KMS-11 (cell line): Measurements from ENCODE around the gene DNASE2.

Source experiments
- H2AFZ ChIP-seq: fragments of 200-600 bp; sonication (generic); 2 replicates; pipeline ENCODE4 v1.6.1; 2016; ENCODE audit warnings: antibody characterized with exemption, mixed run types, low read depth
- H3K27ac ChIP-seq: fragments of 200-600 bp; sonication (generic); 2 replicates; pipeline ENCODE4 v1.6.1; 2016; ENCODE audit warnings: mild to moderate bottlenecking, mixed run types
- H3K27me3 ChIP-seq: fragments of 200-600 bp; sonication (generic); 2 replicates; pipeline ENCODE4 v1.6.1; 2017; ENCODE audit warnings: mild to moderate bottlenecking, low read depth, mixed run types, moderate library complexity; ENCODE audit not compliant: insufficient read depth
- H3K36me3 ChIP-seq: fragments of 200-600 bp; sonication (generic); 2 replicates; pipeline ENCODE4 v1.6.1; 2017; ENCODE audit warnings: mild to moderate bottlenecking, mixed run types; ENCODE audit not compliant: insufficient read depth
- H3K4me1 ChIP-seq: fragments of 200-600 bp; sonication (generic); 2 replicates; pipeline ENCODE4 v1.6.1; 2016; ENCODE audit warnings: mild to moderate bottlenecking, low read depth, mixed run types; ENCODE audit not compliant: poor library complexity, severe bottlenecking
- H3K4me2 ChIP-seq: fragments of 200-600 bp; sonication (generic); 2 replicates; pipeline ENCODE4 v1.7.0; 2016; ENCODE audit warnings: mild to moderate bottlenecking, mixed run types
- H3K4me3 ChIP-seq: fragments of 200-600 bp; sonication (generic); IDR thresholded peaks from 2 replicates; pipeline ENCODE4 v1.6.1; 2017; ENCODE audit warnings: low read depth, low read length, mixed read lengths; ENCODE audit not compliant: insufficient read depth
- H3K79me2 ChIP-seq: fragments of 200-600 bp; sonication (generic); 2 replicates; pipeline ENCODE4 v1.6.1; 2016; ENCODE audit warnings: low read depth, mixed run types; ENCODE audit not compliant: insufficient read depth
- H3K9ac ChIP-seq: fragments of 200-600 bp; sonication (generic); 2 replicates; pipeline ENCODE4 v1.6.1; 2016; ENCODE audit warnings: mild to moderate bottlenecking, mixed run types
- H4K20me1 ChIP-seq: fragments of 200-600 bp; sonication (generic); 2 replicates; pipeline ENCODE4 v1.6.1; 2016; ENCODE audit warnings: mild to moderate bottlenecking, mixed run types; ENCODE audit not compliant: insufficient read depth
- TF ChIP-seq, protein P1 (sequence below): fragments of 200-600 bp; sonication (generic); conservative IDR thresholded peaks from 2 replicates; pipeline ENCODE4 v1.6.1; 2017; ENCODE audit warnings: low read depth, mild to moderate bottlenecking, antibody characterized with exemption, low read length, moderate library complexity, mixed read lengths

The DNASE2 gene, protein sequence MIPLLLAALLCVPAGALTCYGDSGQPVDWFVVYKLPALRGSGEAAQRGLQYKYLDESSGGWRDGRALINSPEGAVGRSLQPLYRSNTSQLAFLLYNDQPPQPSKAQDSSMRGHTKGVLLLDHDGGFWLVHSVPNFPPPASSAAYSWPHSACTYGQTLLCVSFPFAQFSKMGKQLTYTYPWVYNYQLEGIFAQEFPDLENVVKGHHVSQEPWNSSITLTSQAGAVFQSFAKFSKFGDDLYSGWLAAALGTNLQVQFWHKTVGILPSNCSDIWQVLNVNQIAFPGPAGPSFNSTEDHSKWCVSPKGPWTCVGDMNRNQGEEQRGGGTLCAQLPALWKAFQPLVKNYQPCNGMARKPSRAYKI

GRCh38 chr19:12881172-12881808 lies at the start of gene DNASE2:
DNASE2 (minus strand) TSS chr19:12881449; CDS start chr19:12881375, 74 bp downstream.
- TF ChIP-seq, protein P1, sequence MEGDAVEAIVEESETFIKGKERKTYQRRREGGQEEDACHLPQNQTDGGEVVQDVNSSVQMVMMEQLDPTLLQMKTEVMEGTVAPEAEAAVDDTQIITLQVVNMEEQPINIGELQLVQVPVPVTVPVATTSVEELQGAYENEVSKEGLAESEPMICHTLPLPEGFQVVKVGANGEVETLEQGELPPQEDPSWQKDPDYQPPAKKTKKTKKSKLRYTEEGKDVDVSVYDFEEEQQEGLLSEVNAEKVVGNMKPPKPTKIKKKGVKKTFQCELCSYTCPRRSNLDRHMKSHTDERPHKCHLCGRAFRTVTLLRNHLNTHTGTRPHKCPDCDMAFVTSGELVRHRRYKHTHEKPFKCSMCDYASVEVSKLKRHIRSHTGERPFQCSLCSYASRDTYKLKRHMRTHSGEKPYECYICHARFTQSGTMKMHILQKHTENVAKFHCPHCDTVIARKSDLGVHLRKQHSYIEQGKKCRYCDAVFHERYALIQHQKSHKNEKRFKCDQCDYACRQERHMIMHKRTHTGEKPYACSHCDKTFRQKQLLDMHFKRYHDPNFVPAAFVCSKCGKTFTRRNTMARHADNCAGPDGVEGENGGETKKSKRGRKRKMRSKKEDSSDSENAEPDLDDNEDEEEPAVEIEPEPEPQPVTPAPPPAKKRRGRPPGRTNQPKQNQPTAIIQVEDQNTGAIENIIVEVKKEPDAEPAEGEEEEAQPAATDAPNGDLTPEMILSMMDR, result no peak
- peak within 1 kb of the TSS; percentile 84 for H2AFZ ChIP-seq
- H3K4me1 ChIP-seq, result peaks cover 15% of the 10 kb centered on the region
- no peak within 1 kb of the TSS for H3K4me3 ChIP-seq
- peak within 1 kb of the TSS; percentile 79 for H3K4me2 ChIP-seq
- peak within 1 kb of the TSS; percentile 53; the same call in 1 of the 2 replicates for H3K9ac ChIP-seq
- no peaks in the 10 kb centered on the region for H3K79me2 ChIP-seq
- no peaks in the 10 kb centered on the region for H3K27me3 ChIP-seq
- H4K20me1 ChIP-seq, result no peaks in the 10 kb centered on the region
- H3K36me3 ChIP-seq, result no peaks in the 10 kb centered on the region
- 0 out of 2 replicates have a peak within 1 kb of the TSS, but pooled peaks have one; percentile 9 for H3K27ac ChIP-seq

- Histone ChIP-seq H3K79me2 (peaks cover 25% of the 10 kb centered on the region), H4K20me1 (no peaks in the 10 kb centered on the region), H3K36me3 (peaks cover 9% of the 10 kb centered on the region; the same call in 1 of the 2 replicates), H3K4me3 (no peak overlapping the region), H3K4me2 (no peak overlapping the region), H3K9ac (no peak overlapping the region), H3K27me3 (no peaks in the 10 kb centered on the region), H3K27ac (no peak overlapping the region), H2AFZ (no peak overlapping the region), H3K4me1 (peaks cover 13% of the 10 kb centered on the region)
- TF ChIP-seq, protein P1, result no peak
Observed at GRCh38 chr19:12930002-12930645, 48.9 kb upstream of the DNASE2 start.

GRCh38 chr19:12924621-12925310 lies 43.5 kb upstream of the DNASE2 start:
- no peaks in the 10 kb centered on the region for H4K20me1 ChIP-seq
- H3K27ac ChIP-seq, result no peak overlapping the region
- H3K36me3 ChIP-seq, result peaks cover 14% of the 10 kb centered on the region; the same call in 1 of the 2 replicates
- no peak overlapping the region for H2AFZ ChIP-seq
- no peak overlapping the region for H3K4me3 ChIP-seq
- no peak overlapping the region for H3K9ac ChIP-seq
- peaks cover under 1% of the 10 kb centered on the region for H3K4me1 ChIP-seq
- H3K27me3 ChIP-seq, result no peaks in the 10 kb centered on the region
- TF ChIP-seq, protein P1, result no peak
- H3K79me2 ChIP-seq, result no peaks in the 10 kb centered on the region
- no peak overlapping the region for H3K4me2 ChIP-seq

DNA sequence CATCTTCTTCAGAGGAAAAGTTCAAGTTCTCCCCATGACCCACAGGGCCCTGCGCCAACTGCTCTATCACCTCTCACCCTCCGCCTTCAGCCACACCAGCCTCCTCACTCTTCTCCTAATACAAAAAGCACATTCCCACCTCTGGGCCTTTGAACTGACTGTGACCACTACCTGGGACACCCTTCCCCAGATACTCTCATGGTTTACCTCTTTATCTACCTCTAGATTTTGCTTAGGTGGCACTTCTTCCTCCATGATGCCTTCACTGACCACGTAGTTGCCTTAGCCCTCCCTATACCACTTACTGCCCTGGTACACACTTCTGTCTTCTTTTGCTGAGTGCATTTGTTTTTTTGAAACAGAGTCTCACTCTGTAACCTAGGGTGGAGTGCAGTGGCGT lies 41.7 kb upstream of the DNASE2 start:
- peaks cover 5% of the 10 kb centered on the region; the same call in 1 of the 2 replicates for H3K36me3 ChIP-seq
- H3K4me1 ChIP-seq, result peaks cover 6% of the 10 kb centered on the region
- H3K27ac ChIP-seq, result no peak overlapping the region
- no peaks in the 10 kb centered on the region for H4K20me1 ChIP-seq
- no peaks in the 10 kb centered on the region for H3K79me2 ChIP-seq
- no peaks in the 10 kb centered on the region for H3K27me3 ChIP-seq
- H3K4me3 ChIP-seq, result no peak overlapping the region
- H3K4me2 ChIP-seq, result no peak overlapping the region
- no peak overlapping the region for H2AFZ ChIP-seq
- TF ChIP-seq, protein P1, result no peak
- no peak overlapping the region for H3K9ac ChIP-seq
